CD4-positive, alpha-beta memory T cell (primary cell): Measurements from ENCODE around the gene GRK6. TPM values are rescaled to one million over a fixed set of nuclear protein-coding genes. Genes with fewer than 3 reads are reported as not detected.

Source experiments
- CTCF ChIA-PET: fragments of 350-600 bp; sonication (Branson Sonifier 250); formaldehyde crosslinking; loops from one replicate; lab custom pipeline; 2021; ENCODE audit warnings: inconsistent platforms; ENCODE audit not compliant: partially characterized antibody; lab: Charles Lee
- POLR2A ChIA-PET: fragments of 350-600 bp; sonication (Branson Sonifier 250); formaldehyde crosslinking; loops from one replicate; lab custom pipeline; 2021; ENCODE audit not compliant: partially characterized antibody; lab: Charles Lee
- DNase-seq, 5 donors: peaks; one replicate each; pipeline versions ENCODE4 v3.0.0 to v3.0.0-alpha.2; 2020 to 2022; ENCODE audit warnings: mixed read lengths in 1 of 5
- H3K27ac ChIP-seq: one replicate; pipeline ENCODE4 v1.7.0; 2013; ENCODE audit warnings: low read depth, low read length
- H3K27me3 ChIP-seq: 2 replicates; pipeline ENCODE4 v1.7.0; 2013; ENCODE audit warnings: mild to moderate bottlenecking, low read length, moderate library complexity; ENCODE audit not compliant: insufficient read depth
- H3K36me3 ChIP-seq: 2 replicates; pipeline ENCODE4 v1.7.0; 2013; ENCODE audit warnings: mild to moderate bottlenecking, low read length, moderate library complexity; ENCODE audit not compliant: insufficient read depth
- H3K4me1 ChIP-seq: 2 replicates; pipeline ENCODE4 v1.7.0; 2013; ENCODE audit warnings: mild to moderate bottlenecking, low read length, moderate library complexity; ENCODE audit not compliant: insufficient read depth
- H3K4me3 ChIP-seq, 2 donors: one replicate each; pipeline ENCODE4 v1.7.0; 2013; ENCODE audit warnings: low read length in 2 of 2, mild to moderate bottlenecking in 1 of 2
- H3K9me3 ChIP-seq, 2 donors: one replicate each; pipeline ENCODE4 v1.7.0; 2013; ENCODE audit warnings: low read length in 2 of 2, control low read depth in 1 of 2; ENCODE audit not compliant: control insufficient read depth in 1 of 2
- H3K27ac Mint-ChIP-seq, 7 donors: one replicate each; pipeline ENCODE4 v1.8.0; 2020 to 2021; ENCODE audit warnings: mixed read lengths in 7 of 7, mild to moderate bottlenecking in 6 of 7, inconsistent platforms in 3 of 7, moderate library complexity in 3 of 7
- H3K27me3 Mint-ChIP-seq, 2 donors: one replicate each; pipeline ENCODE4 v1.8.0; 2020 to 2021; ENCODE audit warnings: mixed read lengths in 2 of 2
- H3K36me3 Mint-ChIP-seq, 2 donors: one replicate each; pipeline ENCODE4 v1.8.0; 2020 to 2021; ENCODE audit warnings: mixed read lengths in 2 of 2, inconsistent platforms in 1 of 2, mild to moderate bottlenecking in 1 of 2
- H3K4me1 Mint-ChIP-seq, 4 donors: one replicate each; pipeline ENCODE4 v1.8.0; 2020 to 2021; ENCODE audit warnings: mixed read lengths in 4 of 4, mild to moderate bottlenecking in 1 of 4
- H3K4me3 Mint-ChIP-seq, 8 donors: one replicate each; pipeline ENCODE4 v1.8.0; 2020 to 2021; ENCODE audit warnings: mixed read lengths in 8 of 8, mild to moderate bottlenecking in 7 of 8, moderate library complexity in 6 of 8, inconsistent platforms in 3 of 8
- H3K9me3 Mint-ChIP-seq, 8 donors: one replicate each; pipeline ENCODE4 v1.8.0; 2020 to 2021; ENCODE audit warnings: mixed read lengths in 8 of 8, mild to moderate bottlenecking in 5 of 8, inconsistent platforms in 3 of 8, moderate library complexity in 1 of 8
- intact Hi-C: fragments of 100-400 bp; cut with micrococcal nuclease; formaldehyde crosslinking; loops from one replicate; pipeline ENCODE4 v1.15.1; 2023
- polyA plus RNA-seq, 2 donors: library from polyadenylated mRNA; unstranded; fragments of 300-500 nt; fragmentation: Illumina TruSeq; gene quantifications; one replicate each; pipeline ENCODE4 v1.2.3, GENCODE V29; 2021
- total RNA-seq, 2 experiments: library from RNA; stranded (reverse); gene quantifications; one replicate each; pipeline ENCODE4 v1.2.3, GENCODE V29; 2021

Gene GRK6
- total and polyA plus RNA-seq, 4 experiments from 2014 or later, result 72.4 to 203 (median 190) TPM

GRCh38 chr5:177467436-177467835 lies 41.0 kb downstream of the GRK6 start:
- intact Hi-C loops, result no loop called here
- H3K4me3 Mint-ChIP-seq, result no peak overlapping the region
- Histone ChIP-seq H3K4me1 (peaks cover 3% of the 10 kb centered on the region), H3K27ac (no peak overlapping the region), H3K27me3 (peaks cover 3% of the 10 kb centered on the region), H3K4me3 (no peak overlapping the region), H3K9me3 (no peaks in the 10 kb centered on the region), H3K36me3 (no peaks in the 10 kb centered on the region)
- peaks cover 0 to 6% (median 4%) of the 10 kb centered on the region in 4 donors for H3K4me1 Mint-ChIP-seq
- no peak for DNase-seq
- H3K9me3 Mint-ChIP-seq, result peaks cover 0 to 2% (median 0%) of the 10 kb centered on the region in 8 donors
- H3K36me3 Mint-ChIP-seq, result no peaks in the 10 kb centered on the region
- ChIA-PET CTCF (interaction anchor here (1.6 kb wide), 1 partner anchor 77 kb away, joined by 4 read pairs; no protein-coding TSS in a partner anchor), POLR2A (no interaction called here)
- H3K27ac Mint-ChIP-seq, result no peak overlapping the region
- peaks cover 0 to 1% of the 10 kb centered on the region in 2 donors for H3K27me3 Mint-ChIP-seq

- no peak overlapping the region for H3K27ac Mint-ChIP-seq
- no peaks in the 10 kb centered on the region for H3K36me3 Mint-ChIP-seq
- H3K27ac ChIP-seq, result no peak overlapping the region
- POLR2A ChIA-PET, result no interaction called here
- CTCF ChIA-PET, result no interaction called here
- no peaks in the 10 kb centered on the region for H3K9me3 ChIP-seq
- H3K4me1 ChIP-seq, result peaks cover 5% of the 10 kb centered on the region
- no peak overlapping the region for H3K4me3 Mint-ChIP-seq
- H3K4me1 Mint-ChIP-seq, result peaks cover 0 to 8% (median 0%) of the 10 kb centered on the region in 4 donors
- peaks cover 0 to 2% (median 0%) of the 10 kb centered on the region in 8 donors for H3K9me3 Mint-ChIP-seq
- no peaks in the 10 kb centered on the region for H3K27me3 Mint-ChIP-seq
- no peak overlapping the region for H3K4me3 ChIP-seq
- intact Hi-C loops, result no loop called here
- peaks cover 3% of the 10 kb centered on the region for H3K27me3 ChIP-seq
- H3K36me3 ChIP-seq, result no peaks in the 10 kb centered on the region
- DNase-seq, result no peak
Observed at GRCh38 chr5:177468329-177468684, 41.8 kb downstream of the GRK6 start.

DNA sequence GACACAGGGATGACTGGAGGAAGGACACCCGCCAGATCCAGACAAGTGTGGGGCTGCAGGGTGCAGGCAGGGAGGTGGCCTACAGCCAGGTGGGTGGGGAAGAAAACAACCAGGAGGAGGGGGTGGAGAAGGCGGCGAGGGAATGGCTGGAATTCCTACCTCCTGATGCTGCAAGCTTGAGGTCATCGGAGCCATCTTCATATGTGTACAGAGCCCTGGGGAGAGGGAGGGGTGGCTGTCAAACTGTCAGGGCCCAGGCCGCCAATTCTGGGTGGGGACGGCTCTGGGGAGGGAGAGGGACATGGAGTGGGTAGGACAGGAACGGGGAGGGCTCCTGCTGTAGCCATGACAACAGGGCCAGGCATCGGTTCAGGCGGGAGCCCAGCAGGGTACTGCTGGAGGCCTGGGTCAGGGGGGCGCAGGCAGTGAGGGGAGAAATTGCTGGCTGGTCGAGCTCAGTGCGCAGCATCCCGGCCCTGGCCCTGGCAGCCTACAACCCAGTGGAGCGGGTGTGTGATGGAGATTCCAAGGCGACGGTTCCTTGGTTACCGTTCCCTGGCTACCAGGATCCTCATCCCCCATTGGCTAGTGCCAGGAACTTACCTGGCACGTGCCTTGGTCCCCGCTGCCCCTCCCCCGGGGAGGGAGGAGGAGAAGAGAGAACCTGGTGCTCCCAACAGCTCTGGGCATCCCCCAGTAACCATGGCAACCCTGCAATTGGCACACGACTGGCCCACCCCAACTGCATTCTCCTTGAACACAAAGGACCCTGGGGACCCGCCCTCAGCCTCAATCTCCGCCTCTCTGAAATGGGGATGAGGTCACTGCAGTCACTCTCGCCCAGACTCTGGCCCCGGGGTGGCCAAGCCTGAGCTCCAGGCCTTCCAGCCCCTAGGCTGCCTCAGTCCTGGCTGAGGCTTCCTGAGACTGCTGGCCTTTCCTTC lies 42.5 kb downstream of the GRK6 start:
- H3K4me1 ChIP-seq, result peaks cover 5% of the 10 kb centered on the region
- DNase-seq, result no peak
- peaks cover 3% of the 10 kb centered on the region for H3K27me3 ChIP-seq
- no peaks in the 10 kb centered on the region for H3K36me3 Mint-ChIP-seq
- H3K27ac ChIP-seq, result no peak overlapping the region
- H3K9me3 ChIP-seq, result no peaks in the 10 kb centered on the region
- ChIA-PET POLR2A (no interaction called here), CTCF (interaction anchor here (1.0 to 1.4 kb wide), 2 partner anchors 67 to 79 kb away, joined by 3 to 4 read pairs; no protein-coding TSS in a partner anchor)
- intact Hi-C loops, result no loop called here
- peaks cover 0 to 8% (median under 1%) of the 10 kb centered on the region in 4 donors for H3K4me1 Mint-ChIP-seq
- peaks cover 0 to 2% (median 0%) of the 10 kb centered on the region in 8 donors for H3K9me3 Mint-ChIP-seq
- no peaks in the 10 kb centered on the region for H3K36me3 ChIP-seq
- no peak overlapping the region for H3K4me3 Mint-ChIP-seq
- H3K27me3 Mint-ChIP-seq, result peaks cover 0 to 2% of the 10 kb centered on the region in 2 donors
- no peak overlapping the region for H3K27ac Mint-ChIP-seq
- H3K4me3 ChIP-seq, result no peak overlapping the region

DNA sequence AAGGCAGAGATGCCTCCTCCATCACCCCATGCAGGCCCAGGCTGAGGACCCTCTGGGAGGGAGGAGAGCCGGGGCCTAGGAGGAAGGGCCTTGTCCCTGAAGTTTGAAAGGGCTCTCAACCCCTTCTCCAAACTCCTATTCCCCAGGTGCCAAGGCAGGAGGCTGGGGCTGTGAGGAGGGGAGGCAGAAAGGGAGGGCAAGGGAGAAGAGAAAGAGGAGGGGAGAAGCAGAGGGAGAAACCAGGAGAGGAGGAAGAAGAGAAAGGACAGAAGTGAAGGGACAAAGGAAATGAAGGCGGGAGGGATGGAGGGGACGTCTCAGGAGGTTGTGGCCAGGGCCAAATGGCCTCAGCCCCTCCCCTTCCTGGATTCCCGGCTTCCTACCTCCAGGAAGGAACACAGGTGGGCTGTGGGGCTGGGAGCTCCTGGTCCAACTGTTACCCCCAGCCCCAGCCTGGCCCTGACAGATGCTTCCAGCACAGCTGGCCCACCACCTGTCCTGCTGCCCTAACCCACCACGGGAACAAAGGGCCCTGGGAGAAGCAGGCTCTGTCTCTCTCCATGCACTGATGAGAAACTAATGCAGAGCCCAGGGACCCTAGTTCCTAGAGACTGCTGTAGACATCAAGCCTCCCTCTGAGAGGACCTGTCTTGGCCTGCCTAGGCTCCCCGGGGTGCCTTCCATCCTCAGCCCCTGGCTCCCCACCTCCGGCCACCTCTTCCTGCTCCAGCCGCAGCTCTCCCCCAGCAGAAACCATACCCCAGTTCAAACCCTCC lies 43.5 kb downstream of the GRK6 start:
- Mint-ChIP-seq H3K9me3 (peaks cover 0 to 2% (median 0%) of the 10 kb centered on the region in 8 donors), H3K36me3 (no peaks in the 10 kb centered on the region), H3K4me3 (no peak overlapping the region), H3K27me3 (peaks cover 0 to 5% of the 10 kb centered on the region in 2 donors), H3K4me1 (peaks cover 0 to 10% (median 4%) of the 10 kb centered on the region in 4 donors), H3K27ac (peak overlapping the region in 1 of 7 donors; percentile 64)
- peaks cover 3% of the 10 kb centered on the region for H3K27me3 ChIP-seq
- no peaks in the 10 kb centered on the region for H3K9me3 ChIP-seq
- peaks cover 5% of the 10 kb centered on the region for H3K4me1 ChIP-seq
- H3K36me3 ChIP-seq, result no peaks in the 10 kb centered on the region
- no peak overlapping the region for H3K4me3 ChIP-seq
- intact Hi-C loops, result no loop called here
- no peak for DNase-seq
- POLR2A ChIA-PET, result no interaction called here
- CTCF ChIA-PET, result interaction anchor here (1.0 to 1.4 kb wide), 2 partner anchors 68 to 79 kb away, joined by 3 to 4 read pairs; no protein-coding TSS in a partner anchor
- H3K27ac ChIP-seq, result no peak overlapping the region

DNA sequence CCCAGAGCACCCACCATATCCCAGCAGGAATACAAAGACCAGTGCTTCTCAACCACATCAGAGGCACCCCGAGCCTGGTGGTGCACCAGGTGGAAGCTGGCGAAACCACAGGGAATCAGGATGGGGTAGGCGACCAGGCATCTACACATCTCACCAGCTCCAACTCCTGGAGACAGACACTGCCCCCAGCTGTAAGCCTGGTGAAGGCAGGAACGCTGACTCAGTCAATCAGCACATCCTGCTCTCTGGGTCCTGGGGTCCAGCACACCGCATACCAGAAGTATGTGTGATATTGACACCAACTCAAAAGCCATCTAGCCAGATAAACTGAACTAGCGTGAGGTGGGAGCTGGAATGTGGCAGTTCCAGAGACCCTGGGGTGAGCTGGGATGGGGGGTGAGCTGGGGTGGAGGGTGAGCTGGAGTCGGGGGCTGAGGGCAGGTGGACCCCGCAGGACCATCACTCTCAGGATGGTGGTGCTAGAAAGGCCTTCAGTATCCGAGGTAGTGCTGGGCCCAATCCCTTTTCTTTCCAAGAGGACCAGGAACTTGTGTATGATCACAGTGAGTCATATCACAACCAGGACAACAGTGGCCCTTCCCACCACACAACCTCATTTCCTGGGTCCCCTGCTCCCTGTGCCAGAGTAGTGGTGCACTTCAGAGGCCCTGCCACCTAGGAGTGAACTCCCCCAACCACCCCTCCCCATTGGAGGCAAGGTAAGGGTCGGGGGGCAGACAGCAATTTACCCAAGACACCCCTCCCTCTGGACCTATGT lies 44.5 kb downstream of the GRK6 start:
- no peak overlapping the region for H3K27ac ChIP-seq
- no peak overlapping the region for H3K27ac Mint-ChIP-seq
- no peak overlapping the region for H3K4me3 ChIP-seq

DNA sequence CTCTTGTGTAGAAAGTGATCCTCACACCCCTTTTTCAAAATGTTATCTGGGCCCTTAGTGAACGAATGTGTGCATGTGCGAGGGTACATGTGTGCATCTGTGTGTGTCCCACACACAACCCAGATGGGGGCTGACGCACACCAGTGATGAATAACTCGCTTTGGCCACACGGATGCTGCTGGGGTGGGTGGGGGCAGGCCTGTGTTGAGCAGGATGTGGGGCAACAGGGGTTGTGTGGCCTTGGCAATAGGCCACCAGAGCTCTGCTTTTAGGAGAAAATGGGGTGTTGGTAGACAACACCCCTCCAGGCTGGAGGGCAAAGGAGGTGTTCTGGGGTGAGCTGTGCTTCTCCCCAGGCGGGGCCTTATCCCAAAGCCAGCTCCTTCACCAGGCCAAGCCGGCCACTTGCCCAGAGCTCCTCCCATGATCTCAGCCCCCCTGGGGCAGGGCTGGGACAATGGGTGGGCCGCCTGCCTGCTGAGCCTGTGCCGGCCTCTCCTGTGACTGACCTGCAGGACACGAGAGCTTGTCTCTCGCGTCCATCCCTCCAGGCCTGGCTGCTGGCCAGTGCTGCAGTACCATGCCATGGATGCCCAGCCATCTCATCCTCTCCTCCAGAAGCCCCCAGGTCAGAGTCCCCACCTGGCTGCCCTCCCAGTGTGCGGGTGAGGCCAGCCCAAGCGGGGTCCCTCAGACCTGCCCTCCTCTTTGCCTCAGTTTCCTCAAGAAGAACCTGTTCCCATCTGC lies 45.3 kb downstream of the GRK6 start:
- no peak for DNase-seq
- no peak overlapping the region for H3K27ac ChIP-seq
- no peak overlapping the region for H3K27ac Mint-ChIP-seq

More for the DNA sequence above, 44.5 kb downstream of the GRK6 start:
- no peaks in the 10 kb centered on the region for H3K36me3 ChIP-seq
- intact Hi-C loops, result no loop called here
- peaks cover 0 to 5% of the 10 kb centered on the region in 2 donors for H3K27me3 Mint-ChIP-seq
- no peaks in the 10 kb centered on the region for H3K9me3 ChIP-seq
- POLR2A ChIA-PET, result interaction anchor here (1.3 kb wide), 1 partner anchor 45 kb away, joined by 5 read pairs; the partner anchor contains the start of gene GRK6
- CTCF ChIA-PET, result interaction anchor here (1.0 to 1.1 kb wide), 3 partner anchors 15 to 161 kb away, joined by 3 to 4 read pairs (median 3); no protein-coding TSS in a partner anchor
- DNase-seq, result no peak
- H3K4me1 ChIP-seq, result peaks cover 5% of the 10 kb centered on the region
- peaks cover 0 to 19% (median 8%) of the 10 kb centered on the region in 4 donors for H3K4me1 Mint-ChIP-seq
- peaks cover 3% of the 10 kb centered on the region for H3K27me3 ChIP-seq
- H3K36me3 Mint-ChIP-seq, result no peaks in the 10 kb centered on the region
- H3K4me3 Mint-ChIP-seq, result peak overlapping the region in 3 of 8 donors; percentile 33 to 57 (median 45)
- no peaks in the 10 kb centered on the region for H3K9me3 Mint-ChIP-seq

More for the DNA sequence above, 45.3 kb downstream of the GRK6 start:
- intact Hi-C loops, result no loop called here
- Mint-ChIP-seq H3K27me3 (peaks cover 0 to 5% of the 10 kb centered on the region in 2 donors), H3K9me3 (no peaks in the 10 kb centered on the region), H3K36me3 (no peaks in the 10 kb centered on the region), H3K4me1 (peaks cover 0 to 25% (median 10%) of the 10 kb centered on the region in 4 donors), H3K4me3 (peak overlapping the region in 6 of 8 donors; percentile 15 to 77 (median 41))
- ChIA-PET POLR2A (interaction anchor here (1.2 to 1.5 kb wide), 3 partner anchors 25 to 46 kb away, joined by 3 to 6 read pairs (median 5); partner anchors contain the start of genes GRK6 and PDLIM7), CTCF (interaction anchor here (1.0 to 1.4 kb wide), 6 partner anchors 16 to 162 kb away, joined by 3 to 4 read pairs (median 3); partner anchors contain the start of gene PDLIM7)
- no peaks in the 10 kb centered on the region for H3K9me3 ChIP-seq
- H3K36me3 ChIP-seq, result no peaks in the 10 kb centered on the region
- H3K4me1 ChIP-seq, result peaks cover 5% of the 10 kb centered on the region
- peaks cover 3% of the 10 kb centered on the region for H3K27me3 ChIP-seq
- no peak overlapping the region for H3K4me3 ChIP-seq
